ENCODE data around the gene ARSI. TPM values are rescaled to one million over a fixed set of nuclear protein-coding genes. Genes with fewer than 3 reads are reported as not detected.

ARSI gene
- polyA plus RNA-seq, 1 of the 3 experiments (the other 2 are of a cell fraction), result 0.20 TPM

- TF ChIP-seq CHD2 (IDR thresholded peaks at IDR 0.05; ENCODE audit: low read length, partially characterized antibody), result no peak
These were observed 49.1 kb downstream of the ARSI start (continued) for GRCh38 chr5:150253416-150254208.

DNA sequence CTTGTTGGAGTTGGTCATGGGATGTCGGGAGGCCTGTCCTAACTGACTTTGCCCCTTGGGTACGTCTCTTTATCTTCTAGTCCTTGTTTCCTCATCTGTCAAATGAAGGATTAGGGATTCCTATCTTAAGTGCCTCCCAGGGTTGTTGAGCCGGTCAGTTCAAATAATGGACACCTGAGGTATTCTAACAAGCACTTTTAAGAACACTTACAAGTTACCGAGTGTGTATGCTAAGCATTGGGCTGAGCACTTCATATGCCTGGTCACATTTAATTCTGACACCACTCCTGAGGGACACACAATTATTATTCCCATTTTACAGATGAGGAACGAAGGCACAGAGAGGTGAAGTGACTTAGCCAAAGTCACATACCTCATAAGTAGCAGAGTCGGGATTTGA lies 50.2 kb downstream of the ARSI start:
- peaks cover 0 to 17% of the 10 kb centered on the region in 2 experiments; a peak in 1 of 4 replicates for H3K4me1 ChIP-seq (ENCODE audit: control insufficient read depth in 1 of 2, insufficient read depth in 2 of 2, low read depth in 1 of 2, low read length in 1 of 2)
- ChIA-PET CTCF (interaction anchor here (0.8 to 1.7 kb wide), 4 partner anchors 34 to 134 kb away, joined by 3 to 4 read pairs (median 4); no protein-coding TSS in a partner anchor), POLR2A (no interaction called here)
- no peaks in the 10 kb centered on the region for H3K27me3 ChIP-seq (ENCODE audit: insufficient read depth)
- H3K9me3 ChIP-seq, result no peaks in the 10 kb centered on the region
- DNase-seq, result no peak
- no peaks in the 10 kb centered on the region for H4K20me1 ChIP-seq (ENCODE audit: insufficient read depth)
- no peaks in the 10 kb centered on the region for H3F3A ChIP-seq (replicated peaks; ENCODE audit: insufficient read depth)
- H3K4me2 ChIP-seq, result no peak overlapping the region
- H3K4me3 ChIP-seq (ENCODE audit: low read depth in 2 of 2, low read length in 1 of 2), result no peak overlapping the region
- H2AFZ ChIP-seq (ENCODE audit: low read depth), result no peak overlapping the region
- no peaks in the 10 kb centered on the region for H3K36me3 ChIP-seq (replicated peaks in 1 of 2; ENCODE audit: control insufficient read depth in 1 of 2, insufficient read depth in 2 of 2, low read length in 1 of 2)
- no peaks in the 10 kb centered on the region for H3K79me2 ChIP-seq (ENCODE audit: insufficient read depth)
- 85% methylated on average over 5 of the region's 6 CpGs for WGBS (ENCODE audit: low lambda C conversion rate)
- no peak overlapping the region for H3K9ac ChIP-seq
- no peak for TF ChIP-seq USF1 (IDR thresholded peaks at IDR 0.05; ENCODE audit: borderline replicate concordance, low read depth)
- TF ChIP-seq, protein P1, sequence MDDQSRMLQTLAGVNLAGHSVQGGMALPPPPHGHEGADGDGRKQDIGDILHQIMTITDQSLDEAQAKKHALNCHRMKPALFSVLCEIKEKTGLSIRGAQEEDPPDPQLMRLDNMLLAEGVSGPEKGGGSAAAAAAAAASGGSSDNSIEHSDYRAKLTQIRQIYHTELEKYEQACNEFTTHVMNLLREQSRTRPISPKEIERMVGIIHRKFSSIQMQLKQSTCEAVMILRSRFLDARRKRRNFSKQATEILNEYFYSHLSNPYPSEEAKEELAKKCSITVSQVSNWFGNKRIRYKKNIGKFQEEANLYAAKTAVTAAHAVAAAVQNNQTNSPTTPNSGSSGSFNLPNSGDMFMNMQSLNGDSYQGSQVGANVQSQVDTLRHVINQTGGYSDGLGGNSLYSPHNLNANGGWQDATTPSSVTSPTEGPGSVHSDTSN (IDR thresholded peaks at IDR 0.05), result no peak
- TF ChIP-seq TEAD4 (IDR thresholded peaks at IDR 0.05; ENCODE audit: borderline replicate concordance, insufficient read depth), result no peak
- no peak for TF ChIP-seq EZH2phosphoT487 (IDR thresholded peaks at IDR 0.05; ENCODE audit: borderline replicate concordance, low read depth)
- TF ChIP-seq, protein P2, sequence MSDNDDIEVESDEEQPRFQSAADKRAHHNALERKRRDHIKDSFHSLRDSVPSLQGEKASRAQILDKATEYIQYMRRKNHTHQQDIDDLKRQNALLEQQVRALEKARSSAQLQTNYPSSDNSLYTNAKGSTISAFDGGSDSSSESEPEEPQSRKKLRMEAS (IDR thresholded peaks at IDR 0.05; ENCODE audit: low read depth), result no peak
- TF ChIP-seq EP300 (IDR thresholded peaks at IDR 0.05; ENCODE audit: borderline replicate concordance in 1 of 2, low read depth in 1 of 2, low read length in 1 of 2), result no peak
- no peak for TF ChIP-seq SMC3 (IDR thresholded peaks at IDR 0.05; ENCODE audit: low read depth, low read length)
- H3K9me2 ChIP-seq, result no peaks in the 10 kb centered on the region
- no peak overlapping the region for H3K27ac ChIP-seq (ENCODE audit: low read depth in 2 of 2, low read length in 1 of 2)

- H3K9ac ChIP-seq, result no peak overlapping the region
- H3K4me3 ChIP-seq (ENCODE audit: low read depth in 2 of 2, low read length in 1 of 2), result no peak overlapping the region
- no peaks in the 10 kb centered on the region for H3K9me3 ChIP-seq
- no peaks in the 10 kb centered on the region for H3K36me3 ChIP-seq (replicated peaks in 1 of 2; ENCODE audit: control insufficient read depth in 1 of 2, insufficient read depth in 2 of 2, low read length in 1 of 2)
- H3K79me2 ChIP-seq (ENCODE audit: insufficient read depth), result no peaks in the 10 kb centered on the region
- no peak for DNase-seq
- WGBS (ENCODE audit: low lambda C conversion rate), result 89% methylated on average over 7 of the region's 7 CpGs
- H2AFZ ChIP-seq (ENCODE audit: low read depth), result no peak overlapping the region
- H3K27ac ChIP-seq (ENCODE audit: low read depth in 2 of 2, low read length in 1 of 2), result no peak overlapping the region
- H3K9me2 ChIP-seq, result no peaks in the 10 kb centered on the region
- TF ChIP-seq, protein P1 (IDR thresholded peaks at IDR 0.05), result no peak
- no peak for TF ChIP-seq EZH2phosphoT487 (IDR thresholded peaks at IDR 0.05; ENCODE audit: borderline replicate concordance, low read depth)
- TF ChIP-seq GATA2 (CRISPR knock-in tag; IDR thresholded peaks at IDR 0.05), result no peak
- TF ChIP-seq IRF3 (IDR thresholded peaks at IDR 0.05; ENCODE audit: low read depth, low read length), result no peak
- no peak for TF ChIP-seq MEF2A (IDR thresholded peaks at IDR 0.05; ENCODE audit: borderline replicate concordance, low read depth)
- no peak for TF ChIP-seq YY1 (IDR thresholded peaks at IDR 0.05; ENCODE audit: low read depth)
- no peak for TF ChIP-seq USF2 (IDR thresholded peaks at IDR 0.05; ENCODE audit: borderline replicate concordance, low read depth, low read length)
- no peak for TF ChIP-seq NFIC (IDR thresholded peaks at IDR 0.05; ENCODE audit: borderline replicate concordance)
- TF ChIP-seq, protein P2 (IDR thresholded peaks at IDR 0.05; ENCODE audit: low read depth), result no peak
- H3K27me3 ChIP-seq (ENCODE audit: insufficient read depth), result no peaks in the 10 kb centered on the region
- no peaks in the 10 kb centered on the region for H3F3A ChIP-seq (replicated peaks; ENCODE audit: insufficient read depth)
- ChIA-PET CTCF (interaction anchor here (1.2 to 1.7 kb wide), 2 partner anchors 11 to 121 kb away, joined by 4 to 6 read pairs; no protein-coding TSS in a partner anchor), POLR2A (no interaction called here)
- H3K4me1 ChIP-seq (ENCODE audit: control insufficient read depth in 1 of 2, insufficient read depth in 2 of 2, low read depth in 1 of 2, low read length in 1 of 2), result peaks cover 0 to 15% of the 10 kb centered on the region in 2 experiments; a peak in 1 of 4 replicates
- no peaks in the 10 kb centered on the region for H4K20me1 ChIP-seq (ENCODE audit: insufficient read depth)
- H3K4me2 ChIP-seq, result no peak overlapping the region
These were observed 51.2 kb downstream of the ARSI start for GRCh38 chr5:150251504-150251903.
